Naive thymus-derived CD8-positive, alpha-beta T cell (primary cell): ENCODE measurements around the gene POLR1D. TPM values are rescaled to one million over a fixed set of nuclear protein-coding genes. Genes with fewer than 3 reads are reported as not detected.
A peak's percentile ranks its signal among the peaks of the same experiment; 100 is the strongest.

Experiments
- ATAC-seq, 2 donors: fragments of 150-1000 bp; cut with Tn5 transposase in 1 of 2; sonication (Bioruptor Pico), chemical (Tn5 transposase) in 1 of 2; 1 replicate in 1 of 2; 2 replicates in 1 of 2; pipeline ENCODE4 v1.10.0; 2021; ENCODE audit warnings: mild to moderate bottlenecking in 2 of 2, moderate library complexity in 2 of 2
- POLR2A ChIA-PET: fragments of 350-600 bp; sonication (Branson Sonifier 250); formaldehyde crosslinking; loops from one replicate; lab custom pipeline; 2021; ENCODE audit warnings: antibody characterized with exemption; lab: Charles Lee
- DNase-seq, 10 donors: peaks; one replicate each; pipeline versions ENCODE4 v3.0.0 to v3.0.0-alpha.2; 2020 to 2022
- H3K27ac Mint-ChIP-seq, 10 donors: one replicate each; pipeline ENCODE4 v1.8.0; 2020 to 2022; ENCODE audit warnings: mild to moderate bottlenecking in 10 of 10, mixed read lengths in 10 of 10, moderate library complexity in 4 of 10, inconsistent platforms in 1 of 10
- H3K27me3 Mint-ChIP-seq, 5 donors: one replicate each; pipeline ENCODE4 v1.8.0; 2021 to 2022; ENCODE audit warnings: mixed read lengths in 5 of 5
- H3K36me3 Mint-ChIP-seq, 3 donors: one replicate each; pipeline ENCODE4 v1.8.0; 2020 to 2022; ENCODE audit warnings: mixed read lengths in 3 of 3, mild to moderate bottlenecking in 2 of 3, inconsistent platforms in 1 of 3
- H3K4me1 Mint-ChIP-seq, 4 donors: one replicate each; pipeline ENCODE4 v1.8.0; 2021 to 2022; ENCODE audit warnings: mixed read lengths in 4 of 4
- H3K4me3 Mint-ChIP-seq, 10 donors: one replicate each; pipeline ENCODE4 v1.8.0; 2020 to 2022; ENCODE audit warnings: mild to moderate bottlenecking in 10 of 10, mixed read lengths in 10 of 10, moderate library complexity in 6 of 10, inconsistent platforms in 1 of 10
- H3K9me3 Mint-ChIP-seq, 9 donors: one replicate each; pipeline ENCODE4 v1.8.0; 2020 to 2022; ENCODE audit warnings: mixed read lengths in 9 of 9, mild to moderate bottlenecking in 3 of 9, inconsistent platforms in 1 of 9, moderate library complexity in 1 of 9
- polyA plus RNA-seq, 3 donors: library from polyadenylated mRNA; unstranded; fragments of 300-500 nt; fragmentation: Illumina TruSeq; gene quantifications; one replicate each; pipeline ENCODE4 v1.2.3, GENCODE V29; 2021
- total RNA-seq, 8 experiments: library from RNA in 2 of 8; stranded (reverse) in 2 of 8; gene quantifications; one replicate each; pipeline ENCODE4 v1.2.3 and lab custom pipeline; 2021 to 2026

POLR1D gene
- 100 to 1,000 TPM; 160 to 165 TPM for total RNA-seq
- 100 to 1,000 TPM; 115 to 136 (median 126) TPM for polyA plus RNA-seq
- 92.5 to 157 (median 112) reads per million in 6 experiments for total RNA-seq (lab: John Stamatoyannopoulos, UW)

- H3K36me3 Mint-ChIP-seq: peaks cover 5 to 30% (median 8%) of the 10 kb centered on the region in 3 donors
- H3K4me3 Mint-ChIP-seq: peak within 1 kb of the TSS; percentile 83 to 97 (median 94)
- H3K9me3 Mint-ChIP-seq: no peaks in the 10 kb centered on the region
- H3K27ac Mint-ChIP-seq: peak within 1 kb of the TSS; percentile 88 to 99 (median 98)
- no peaks in the 10 kb centered on the region for H3K27me3 Mint-ChIP-seq
- ATAC-seq (peak; percentile 66 to 67), DNase-seq (peak; percentile 81 to 93 (median 84))
- peaks cover 32 to 76% (median 70%) of the 10 kb centered on the region in 4 donors for H3K4me1 Mint-ChIP-seq
- POLR2A ChIA-PET: interaction anchor here (1.0 to 4.1 kb wide), 16 partner anchors 9 to 518 kb away, joined by 3 to 106 read pairs (median 4); partner anchors contain the start of genes GTF3A and MTIF3
These were observed at the start of gene POLR1D for GRCh38 chr13:27621366-27622101. POLR1D (plus strand) TSS chr13:27621892; CDS start chr13:27621984, 92 bp downstream.

- POLR2A ChIA-PET: no interaction called here
- H3K4me3 Mint-ChIP-seq: no peak overlapping the region
- no peaks in the 10 kb centered on the region for H3K27me3 Mint-ChIP-seq
- H3K36me3 Mint-ChIP-seq: peaks cover 7 to 30% (median 19%) of the 10 kb centered on the region in 3 donors
- no peaks in the 10 kb centered on the region for H3K9me3 Mint-ChIP-seq
- no peak for ATAC-seq
- DNase-seq: no peak
- peaks cover 10 to 32% (median 18%) of the 10 kb centered on the region in 4 donors for H3K4me1 Mint-ChIP-seq
- H3K27ac Mint-ChIP-seq: peak overlapping the region in 1 of 10 donors; percentile 29
These were observed 49.3 kb upstream of the POLR1D start for GRCh38 chr13:27572234-27572901.

GRCh38 chr13:27573265-27573664 is 48.4 kb upstream of the POLR1D start:
- DNase-seq (no peak), ATAC-seq (no peak)
- H3K36me3 Mint-ChIP-seq: peaks cover 7 to 36% (median 19%) of the 10 kb centered on the region in 3 donors
- H3K4me3 Mint-ChIP-seq: no peak overlapping the region
- H3K27ac Mint-ChIP-seq: peak overlapping the region in 3 of 10 donors; percentile 29 to 35 (median 30)
- no peaks in the 10 kb centered on the region for H3K9me3 Mint-ChIP-seq
- POLR2A ChIA-PET: interaction anchor here (0.9 kb wide), 1 partner anchor 47 kb away, joined by 3 read pairs; the partner anchor contains the start of gene LNX2
- no peaks in the 10 kb centered on the region for H3K27me3 Mint-ChIP-seq
- H3K4me1 Mint-ChIP-seq: peaks cover 10 to 33% (median 18%) of the 10 kb centered on the region in 4 donors

- Mint-ChIP-seq H3K4me3 (no peak overlapping the region), H3K9me3 (no peaks in the 10 kb centered on the region), H3K36me3 (peaks cover 7 to 43% (median 19%) of the 10 kb centered on the region in 3 donors), H3K4me1 (peaks cover 10 to 34% (median 21%) of the 10 kb centered on the region in 4 donors), H3K27ac (peak overlapping the region in 2 of 10 donors; percentile 4 to 81), H3K27me3 (no peaks in the 10 kb centered on the region)
- POLR2A ChIA-PET: no interaction called here
- ATAC-seq (no peak), DNase-seq (no peak)
These were observed 47.0 kb upstream of the POLR1D start for GRCh38 chr13:27574661-27575060.

GRCh38 chr13:27578121-27579030 is 43.3 kb upstream of the POLR1D start:
- DNase-seq (no peak), ATAC-seq (no peak)
- POLR2A ChIA-PET: no interaction called here
- no peaks in the 10 kb centered on the region for H3K27me3 Mint-ChIP-seq
- peaks cover 7 to 52% (median 25%) of the 10 kb centered on the region in 3 donors for H3K36me3 Mint-ChIP-seq
- no peaks in the 10 kb centered on the region for H3K9me3 Mint-ChIP-seq
- H3K4me1 Mint-ChIP-seq: peaks cover 8 to 37% (median 22%) of the 10 kb centered on the region in 4 donors
- no peak overlapping the region for H3K4me3 Mint-ChIP-seq
- H3K27ac Mint-ChIP-seq: peak overlapping the region in 2 of 10 donors; percentile 48 to 51

- Mint-ChIP-seq H3K9me3 (peaks cover 0 to 9% (median 2%) of the 10 kb centered on the region in 9 donors), H3K36me3 (peaks cover 5 to 19% (median 6%) of the 10 kb centered on the region in 3 donors), H3K27ac (peak overlapping the region in 7 of 10 donors; percentile 10 to 69 (median 41)), H3K4me3 (peak overlapping the region in 9 of 10 donors; percentile 16 to 72 (median 56)), H3K4me1 (peaks cover 16 to 49% (median 38%) of the 10 kb centered on the region in 4 donors), H3K27me3 (no peaks in the 10 kb centered on the region)
- ATAC-seq (peak; percentile 49 to 50), DNase-seq (peak in 3 of 10 donors; percentile 14 to 30 (median 17))
- POLR2A ChIA-PET: no interaction called here
These were observed 38.0 kb upstream of the POLR1D start for GRCh38 chr13:27583645-27584044.

- peak overlapping the region in 2 of 10 donors; percentile 12 to 18 for H3K4me3 Mint-ChIP-seq
- peaks cover 0 to 5% (median 5%) of the 10 kb centered on the region in 3 donors for H3K36me3 Mint-ChIP-seq
- ATAC-seq (no peak), DNase-seq (no peak)
- H3K4me1 Mint-ChIP-seq: peaks cover 14 to 39% (median 30%) of the 10 kb centered on the region in 4 donors
- POLR2A ChIA-PET: no interaction called here
- H3K27ac Mint-ChIP-seq: peak overlapping the region in 4 of 10 donors; percentile 8 to 38 (median 26)
- H3K9me3 Mint-ChIP-seq: peaks cover 0 to 13% (median 2%) of the 10 kb centered on the region in 9 donors
- no peaks in the 10 kb centered on the region for H3K27me3 Mint-ChIP-seq
These were observed 34.5 kb upstream of the POLR1D start for GRCh38 chr13:27587095-27587746.

- POLR2A ChIA-PET: no interaction called here
These were observed 33.3 kb upstream of the POLR1D start for GRCh38 chr13:27588405-27588804.

GRCh38 chr13:27592865-27593264 is 28.8 kb upstream of the POLR1D start:
- Mint-ChIP-seq H3K27ac (no peak overlapping the region), H3K9me3 (peaks cover 0 to 13% (median 2%) of the 10 kb centered on the region in 9 donors), H3K27me3 (no peaks in the 10 kb centered on the region), H3K36me3 (peaks cover 0 to 5% (median 5%) of the 10 kb centered on the region in 3 donors), H3K4me1 (peaks cover 0 to 6% (median 3%) of the 10 kb centered on the region in 4 donors), H3K4me3 (no peak overlapping the region)
- ATAC-seq (no peak), DNase-seq (no peak)
- POLR2A ChIA-PET: interaction anchor here (0.6 kb wide), 1 partner anchor 53 kb away, joined by 3 read pairs; no protein-coding TSS in a partner anchor

More at GRCh38 chr13:27588405-27588804, 33.3 kb upstream of the POLR1D start:
- ATAC-seq: no peak
- Mint-ChIP-seq H3K4me3 (no peak overlapping the region), H3K9me3 (peaks cover 0 to 13% (median 2%) of the 10 kb centered on the region in 9 donors), H3K27me3 (no peaks in the 10 kb centered on the region), H3K36me3 (peaks cover 0 to 5% (median 5%) of the 10 kb centered on the region in 3 donors), H3K4me1 (peaks cover 14 to 33% (median 24%) of the 10 kb centered on the region in 4 donors), H3K27ac (peak overlapping the region in 1 of 10 donors; percentile 37)
- DNase-seq: no peak

- DNase-seq (no peak), ATAC-seq (no peak)
- Mint-ChIP-seq H3K4me1 (peaks cover 0 to 3% (median under 1%) of the 10 kb centered on the region in 4 donors), H3K36me3 (peaks cover 0 to 5% (median 3%) of the 10 kb centered on the region in 3 donors), H3K27me3 (no peaks in the 10 kb centered on the region), H3K9me3 (peaks cover 0 to 10% (median 1%) of the 10 kb centered on the region in 9 donors), H3K27ac (no peak overlapping the region), H3K4me3 (no peak overlapping the region)
- POLR2A ChIA-PET: no interaction called here
These were observed 28.4 kb upstream of the POLR1D start for GRCh38 chr13:27593267-27593666.
